A549 (cell line): Measurements from ENCODE around the gene CDC45. TPM values are rescaled to one million over a fixed set of nuclear protein-coding genes. Genes with fewer than 3 reads are reported as not detected.
A peak's percentile ranks its signal among the peaks of the same experiment; 100 is the strongest.

Source experiments
- ATAC-seq, 2 experiments: fragments of 200-7000 bp in 1 of 2; fragments of >200 bp in 1 of 2; cut with Nextera tagmentation in 1 of 2; cut with Tn5 transposase in 1 of 2; 3 replicates each; pipeline versions ENCODE4 v1.8.0 to v1.9.1; 2018 to 2020; ENCODE audit warnings: mild to moderate bottlenecking in 1 of 2, moderate library complexity in 1 of 2
- CTCF ChIA-PET: fragments of 300-600 bp; sonication (Branson Sonifier 250); formaldehyde crosslinking; extraction: SDS; loops from one replicate; lab custom pipeline; 2021; ENCODE audit warnings: antibody characterized with exemption, inconsistent platforms; lab: Yijun Ruan, JAX
- POLR2A ChIA-PET: fragments of 350-600 bp; formaldehyde crosslinking; extraction: SDS; loops from one replicate; lab custom pipeline; 2021; ENCODE audit warnings: antibody characterized with exemption, inconsistent platforms; lab: Yijun Ruan, JAX
- DNase-seq, 2 experiments: peaks; one replicate each; pipeline versions ENCODE4 v3.0.0 to v3.0.0-alpha.2; 2011 to 2016; ENCODE audit warnings: low read depth in 1 of 2, low spot score in 1 of 2
- FAIRE-seq: peaks from 2 replicates; lab custom pipeline; 2011; peaks lifted over from hg19 to GRCh38; lab: Jason Lieb, UNC
- H3K27ac ChIP-seq, 2 experiments: fragments of >200 bp; sonication (Bioruptor Twin); formaldehyde crosslinking; 3 replicates each; pipeline ENCODE4 v1.5.1; 2016 to 2017
- H3K4me1 ChIP-seq: fragments of >200 bp; sonication (Bioruptor Twin); formaldehyde crosslinking; 3 replicates; pipeline ENCODE4 v1.6.1; 2016
- H3K4me2 ChIP-seq: fragments of >200 bp; sonication (Bioruptor Twin); formaldehyde crosslinking; 3 replicates; pipeline ENCODE4 v1.6.1; 2016
- H3K4me3 ChIP-seq: fragments of >200 bp; sonication (Bioruptor Twin); formaldehyde crosslinking; 3 replicates; pipeline ENCODE4 v1.5.1; 2016
- H3K9me3 ChIP-seq: fragments of >200 bp; sonication (Bioruptor Twin); formaldehyde crosslinking; 3 replicates; pipeline ENCODE4 v1.6.1; 2016
- CBX2 ChIP-seq: fragments of 200-600 bp; sonication (generic); IDR thresholded peaks from 2 replicates; pipeline ENCODE4 v1.6.1; 2016; ENCODE audit warnings: low read depth, mild to moderate bottlenecking, borderline replicate concordance
- CBX8 ChIP-seq: fragments of 200-600 bp; sonication (generic); IDR thresholded peaks from 2 replicates; pipeline ENCODE4 v1.6.1; 2016
- CHD2 ChIP-seq: fragments of 150-350 bp; IDR thresholded peaks from 2 replicates; pipeline ENCODE4 v1.6.1; 2014; ENCODE audit warnings: low read length; ENCODE audit not compliant: partially characterized antibody
- EHF ChIP-seq: fragments of 250-450 bp; sonication (Bioruptor Pico); IDR thresholded peaks from 2 replicates; pipeline ENCODE4 v1.5.0; 2020; ENCODE audit warnings: mild to moderate bottlenecking
- EHMT2 ChIP-seq: fragments of 200-600 bp; sonication (generic); IDR thresholded peaks from 2 replicates; pipeline ENCODE4 v1.6.1; 2016; ENCODE audit warnings: antibody characterized with exemption, low read depth, mild to moderate bottlenecking, moderate library complexity
- EP300 ChIP-seq, 2 experiments: fragments of >200 bp; sonication (Bioruptor Twin); formaldehyde crosslinking; IDR thresholded peaks; 2 replicates in 1 of 2; 3 replicates in 1 of 2; pipeline ENCODE4 v1.6.1; 2016 to 2017
- ESRRA ChIP-seq: fragments of 150-350 bp; IDR thresholded peaks from 2 replicates; pipeline ENCODE4 v1.6.1; 2014; ENCODE audit warnings: mild to moderate bottlenecking, low read length, borderline replicate concordance
- FOSL2 ChIP-seq, 2 experiments: fragments of 450-650 bp in 1 of 2; fragments of >200 bp in 1 of 2; sonication (Bioruptor Twin) in 1 of 2; formaldehyde crosslinking; IDR thresholded peaks; 2 replicates each; pipeline versions ENCODE4 v1.5.0 to v1.6.1; 2016 to 2020; ENCODE audit warnings: mild to moderate bottlenecking in 1 of 2, moderate library complexity in 1 of 2
- HDAC2 ChIP-seq: fragments of 200-600 bp; sonication (generic); IDR thresholded peaks from 2 replicates; pipeline ENCODE4 v1.6.1; 2016
- HEYL ChIP-seq: fragments of 250-450 bp; sonication (Bioruptor Pico); IDR thresholded peaks from 2 replicates; pipeline ENCODE4 v1.8.0; 2021; ENCODE audit warnings: mild to moderate bottlenecking, moderate library complexity
- HOXB13 ChIP-seq: fragments of 250-450 bp; sonication (Bioruptor Pico); IDR thresholded peaks from 2 replicates; pipeline ENCODE4 v1.5.0; 2020; ENCODE audit warnings: low read depth, mild to moderate bottlenecking, moderate library complexity
- HOXB5 ChIP-seq: fragments of 250-450 bp; sonication (Bioruptor Pico); IDR thresholded peaks from 2 replicates; pipeline ENCODE4 v1.5.0; 2020; ENCODE audit warnings: mild to moderate bottlenecking, moderate library complexity
- JUN ChIP-seq, 2 experiments: fragments of >200 bp; sonication (Bioruptor Twin); formaldehyde crosslinking; IDR thresholded peaks; 2 replicates in 1 of 2; 3 replicates in 1 of 2; pipeline ENCODE4 v1.6.1; 2016 to 2017
- JUNB ChIP-seq: fragments of >200 bp; sonication (Bioruptor Twin); formaldehyde crosslinking; IDR thresholded peaks from 2 replicates; pipeline ENCODE4 v1.6.1; 2016
- KDM1A ChIP-seq: fragments of 200-600 bp; sonication (generic); IDR thresholded peaks from 2 replicates; pipeline ENCODE4 v1.6.1; 2016; ENCODE audit warnings: low read depth, mild to moderate bottlenecking
- KDM5A ChIP-seq: fragments of 200-600 bp; sonication (generic); IDR thresholded peaks from 2 replicates; pipeline ENCODE4 v1.6.1; 2016; ENCODE audit warnings: antibody characterized with exemption, mild to moderate bottlenecking
- MAFK ChIP-seq: fragments of 450-650 bp; IDR thresholded peaks from 2 replicates; pipeline ENCODE4 v1.6.1; 2014; ENCODE audit not compliant: partially characterized antibody
- MYC ChIP-seq: IDR thresholded peaks from 2 replicates; pipeline ENCODE4 v1.6.1; 2012; ENCODE audit warnings: mild to moderate bottlenecking, inconsistent platforms, low read length, improper control_type of control experiment, borderline replicate concordance
- POLR2A ChIP-seq: IDR thresholded peaks from 2 replicates; pipeline ENCODE4 v1.6.1; 2012; ENCODE audit warnings: mild to moderate bottlenecking, low read length
- RAD21 ChIP-seq, 2 experiments: fragments of >200 bp in 1 of 2; sonication (Bioruptor Twin) in 1 of 2; formaldehyde crosslinking in 1 of 2; IDR thresholded peaks in 1 of 2; conservative IDR thresholded peaks in 1 of 2; 2 replicates in 1 of 2; 3 replicates in 1 of 2; pipeline ENCODE4 v1.6.1; 2012 to 2018; ENCODE audit warnings: inconsistent platforms in 1 of 2
- RCOR1 ChIP-seq: fragments of 150-350 bp; IDR thresholded peaks from 2 replicates; pipeline ENCODE4 v1.6.1; 2014; ENCODE audit warnings: antibody characterized with exemption, low read length, low read depth
- RNF2 ChIP-seq: fragments of 200-600 bp; sonication (generic); IDR thresholded peaks from 2 replicates; pipeline ENCODE4 v1.6.1; 2016; ENCODE audit warnings: low read depth, mild to moderate bottlenecking, antibody characterized with exemption, moderate library complexity, borderline replicate concordance
- SMC3 ChIP-seq: fragments of >200 bp; sonication (Bioruptor Twin); formaldehyde crosslinking; IDR thresholded peaks from 3 replicates; pipeline ENCODE4 v1.6.1; 2018; ENCODE audit warnings: inconsistent platforms
- SREBF2 ChIP-seq: fragments of 450-650 bp; IDR thresholded peaks from 2 replicates; pipeline ENCODE4 v1.6.1; 2014; ENCODE audit warnings: mild to moderate bottlenecking, moderate library complexity
- TP53 ChIP-seq: fragments of 250-450 bp; sonication (Bioruptor Pico); IDR thresholded peaks from 2 replicates; pipeline ENCODE4 v1.5.0; 2021; ENCODE audit warnings: mild to moderate bottlenecking, moderate library complexity
- ZC3H11A ChIP-seq: fragments of 450-650 bp; IDR thresholded peaks from 2 replicates; pipeline ENCODE4 v1.6.1; 2014; ENCODE audit warnings: antibody characterized with exemption, mild to moderate bottlenecking
- WGBS: methylation state at CpG from one replicate; pipeline ENCODE4 v1.1.6; 2017; ENCODE audit errors: missing lambda C conversion rate; 5-methylcytosine and 5-hydroxymethylcytosine counted together
- polyA plus RNA-seq, 4 experiments: library from polyadenylated mRNA; depleted of rRNA in 3 of 4; stranded (reverse); fragments of >200 nt; fragmentation: RNase III in 1 of 4; extraction: RNeasy Plus Mini Kit Qiagen cat#74134 plus additional on column Dnase treatment in 1 of 4; gene quantifications; 2 replicates in 3 of 4; 3 replicates in 1 of 4; pipeline ENCODE4 v1.2.3, GENCODE V29; 2011 to 2017
- TF ChIP-seq, protein P1 (sequence below): fragments of 250-450 bp; sonication (Bioruptor Pico); IDR thresholded peaks from 2 replicates; pipeline ENCODE4 v1.5.0; 2020; ENCODE audit warnings: low read depth, mild to moderate bottlenecking, moderate library complexity
- TF ChIP-seq, protein P2 (sequence below): fragments of 250-450 bp; sonication (Bioruptor Pico); IDR thresholded peaks from 2 replicates; pipeline ENCODE4 v1.5.0; 2021; ENCODE audit warnings: mild to moderate bottlenecking, moderate library complexity, borderline replicate concordance
- TF ChIP-seq, protein P3 (sequence below): fragments of >200 bp; sonication (Bioruptor Twin); formaldehyde crosslinking; IDR thresholded peaks from 3 replicates; pipeline ENCODE4 v1.6.1; 2016
- TF ChIP-seq, protein P4 (sequence below): fragments of >200 bp; sonication (Bioruptor Twin); formaldehyde crosslinking; IDR thresholded peaks from 3 replicates; pipeline ENCODE4 v1.5.1; 2016
- TF ChIP-seq, protein P5 (sequence below): IDR thresholded peaks from 2 replicates; pipeline ENCODE4 v1.6.1; 2012; ENCODE audit warnings: low read depth, borderline replicate concordance
- TF ChIP-seq, protein P6 (sequence below): IDR thresholded peaks from 2 replicates; pipeline ENCODE4 v1.6.1; 2012
- TF ChIP-seq, protein P7 (sequence below): fragments of >200 bp; sonication (Bioruptor Twin); formaldehyde crosslinking; IDR thresholded peaks from 2 replicates; pipeline ENCODE4 v1.6.1; 2016
- TF ChIP-seq, protein P8 (sequence below): fragments of 450-650 bp; IDR thresholded peaks from 2 replicates; pipeline ENCODE4 v1.6.1; 2014; ENCODE audit warnings: antibody characterized with exemption

The CDC45 gene
- polyA plus RNA-seq, 2 of the 4 experiments (the other 2 are of a cell fraction) = 47.2 to 51.6 TPM

DNA sequence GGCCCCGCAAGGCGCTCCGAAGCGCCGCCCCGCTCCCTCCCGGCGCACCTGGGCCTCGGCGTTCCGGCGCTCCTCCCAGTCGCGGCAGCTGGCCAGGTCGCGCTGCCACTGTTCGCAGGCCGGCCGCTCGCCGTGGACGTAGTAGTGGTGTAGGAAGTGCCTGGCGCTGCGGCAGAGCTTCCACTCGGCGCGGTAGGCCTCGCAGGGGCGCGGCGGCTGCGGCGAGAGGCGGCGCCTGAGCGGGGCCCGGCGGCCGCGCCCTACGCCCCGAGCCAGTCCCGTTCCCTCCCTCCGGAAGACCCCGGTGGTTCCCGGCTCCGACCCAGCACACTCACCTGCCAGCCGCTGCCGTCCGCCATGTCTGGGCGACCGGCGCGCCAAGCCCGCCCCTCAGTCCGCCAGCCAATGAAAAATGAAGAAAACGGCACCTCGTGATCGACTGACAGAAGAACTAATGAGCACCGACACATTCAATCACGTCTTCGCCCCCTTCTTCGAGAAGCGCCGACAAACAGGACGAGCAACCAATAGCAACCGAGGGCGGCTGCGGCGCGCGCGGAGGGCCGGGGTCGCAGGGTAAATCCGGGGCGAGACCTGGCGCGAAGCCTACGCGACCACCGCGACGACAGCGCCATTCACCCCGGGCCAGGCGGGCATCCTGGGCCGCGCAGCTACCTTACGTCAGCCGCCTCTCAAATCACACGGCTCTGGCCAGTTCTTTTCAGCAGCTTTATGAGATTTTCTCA, 32.2 kb upstream of the CDC45 start, which contains the start of gene C22orf39:
Gene C22orf39, minus strand, starts transcription at position 382 of the 746 bp plus-strand sequence. Its CDS starts 23 bp downstream, at position 359.
- H3K9me3 ChIP-seq = no peaks in the 10 kb centered on the region
- ChIA-PET CTCF (interaction anchor here (1.1 kb wide), 1 partner anchor 16 kb away, joined by 3 read pairs; no protein-coding TSS in a partner anchor), POLR2A (interaction anchor here (0.5 to 1.2 kb wide), 4 partner anchors 8 to 135 kb away, joined by 3 to 4 read pairs (median 3); partner anchors contain the start of gene HIRA)
- ATAC-seq = peak; percentile 93 to 95
- peaks cover 13% of the 10 kb centered on the region; the same call in 2 of the 3 replicates for H3K4me1 ChIP-seq
- WGBS = 0% methylated on average over 18 of the region's 92 CpGs
- H3K27ac ChIP-seq = peak within 1 kb of the TSS; percentile 88 to 97
- H3K4me2 ChIP-seq = peak within 1 kb of the TSS; percentile 96
- peak within 1 kb of the TSS; percentile 66 for H3K4me3 ChIP-seq
- no peak for FAIRE-seq
- DNase-seq = peak; percentile 87 to 89
- TF ChIP-seq KDM1A (no peak), HEYL (CRISPR knock-in tag) (no peak), POLR2A (peak; percentile 66), HOXB5 (CRISPR knock-in tag) (no peak), HDAC2 (no peak), JUN (IDR thresholded peaks at IDR 0.05) (peak in 1 of 2 experiments; percentile 80; a peak in 2 of 5 replicates), CHD2 (no peak), MAFK (no peak), CBX8 (no peak), EHF (CRISPR knock-in tag) (no peak), JUNB (no peak), EP300 (IDR thresholded peaks at IDR 0.05) (no peak), SREBF2 (no peak), ESRRA (no peak), EHMT2 (no peak), RNF2 (no peak), RCOR1 (no peak), KDM5A (peak; percentile 39; the same call in 1 of the 2 replicates), ZC3H11A (no peak), CBX2 (no peak), SMC3 (no peak), RAD21 (conservative IDR thresholded peaks at IDR 0.05 in 1 of 2, IDR thresholded peaks at IDR 0.05 in 1 of 2) (no peak), FOSL2 (IDR thresholded peaks at IDR 0.05) (no peak), FOSL2 (CRISPR knock-in tag; IDR thresholded peaks at IDR 0.05) (no peak), TP53 (CRISPR knock-in tag) (no peak), MYC (no peak), HOXB13 (CRISPR knock-in tag) (no peak)
- TF ChIP-seq, protein P1, sequence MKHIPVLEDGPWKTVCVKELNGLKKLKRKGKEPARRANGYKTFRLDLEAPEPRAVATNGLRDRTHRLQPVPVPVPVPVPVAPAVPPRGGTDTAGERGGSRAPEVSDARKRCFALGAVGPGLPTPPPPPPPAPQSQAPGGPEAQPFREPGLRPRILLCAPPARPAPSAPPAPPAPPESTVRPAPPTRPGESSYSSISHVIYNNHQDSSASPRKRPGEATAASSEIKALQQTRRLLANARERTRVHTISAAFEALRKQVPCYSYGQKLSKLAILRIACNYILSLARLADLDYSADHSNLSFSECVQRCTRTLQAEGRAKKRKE (CRISPR knock-in tag) = no peak
- TF ChIP-seq, protein P2, sequence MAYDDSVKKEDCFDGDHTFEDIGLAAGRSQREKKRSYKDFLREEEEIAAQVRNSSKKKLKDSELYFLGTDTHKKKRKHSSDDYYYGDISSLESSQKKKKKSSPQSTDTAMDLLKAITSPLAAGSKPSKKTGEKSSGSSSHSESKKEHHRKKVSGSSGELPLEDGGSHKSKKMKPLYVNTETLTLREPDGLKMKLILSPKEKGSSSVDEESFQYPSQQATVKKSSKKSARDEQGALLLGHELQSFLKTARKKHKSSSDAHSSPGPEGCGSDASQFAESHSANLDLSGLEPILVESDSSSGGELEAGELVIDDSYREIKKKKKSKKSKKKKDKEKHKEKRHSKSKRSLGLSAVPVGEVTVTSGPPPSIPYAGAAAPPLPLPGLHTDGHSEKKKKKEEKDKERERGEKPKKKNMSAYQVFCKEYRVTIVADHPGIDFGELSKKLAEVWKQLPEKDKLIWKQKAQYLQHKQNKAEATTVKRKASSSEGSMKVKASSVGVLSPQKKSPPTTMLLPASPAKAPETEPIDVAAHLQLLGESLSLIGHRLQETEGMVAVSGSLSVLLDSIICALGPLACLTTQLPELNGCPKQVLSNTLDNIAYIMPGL = no peak
- TF ChIP-seq, protein P3, sequence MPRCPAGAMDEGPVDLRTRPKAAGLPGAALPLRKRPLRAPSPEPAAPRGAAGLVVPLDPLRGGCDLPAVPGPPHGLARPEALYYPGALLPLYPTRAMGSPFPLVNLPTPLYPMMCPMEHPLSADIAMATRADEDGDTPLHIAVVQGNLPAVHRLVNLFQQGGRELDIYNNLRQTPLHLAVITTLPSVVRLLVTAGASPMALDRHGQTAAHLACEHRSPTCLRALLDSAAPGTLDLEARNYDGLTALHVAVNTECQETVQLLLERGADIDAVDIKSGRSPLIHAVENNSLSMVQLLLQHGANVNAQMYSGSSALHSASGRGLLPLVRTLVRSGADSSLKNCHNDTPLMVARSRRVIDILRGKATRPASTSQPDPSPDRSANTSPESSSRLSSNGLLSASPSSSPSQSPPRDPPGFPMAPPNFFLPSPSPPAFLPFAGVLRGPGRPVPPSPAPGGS = no peak
- TF ChIP-seq, protein P4, sequence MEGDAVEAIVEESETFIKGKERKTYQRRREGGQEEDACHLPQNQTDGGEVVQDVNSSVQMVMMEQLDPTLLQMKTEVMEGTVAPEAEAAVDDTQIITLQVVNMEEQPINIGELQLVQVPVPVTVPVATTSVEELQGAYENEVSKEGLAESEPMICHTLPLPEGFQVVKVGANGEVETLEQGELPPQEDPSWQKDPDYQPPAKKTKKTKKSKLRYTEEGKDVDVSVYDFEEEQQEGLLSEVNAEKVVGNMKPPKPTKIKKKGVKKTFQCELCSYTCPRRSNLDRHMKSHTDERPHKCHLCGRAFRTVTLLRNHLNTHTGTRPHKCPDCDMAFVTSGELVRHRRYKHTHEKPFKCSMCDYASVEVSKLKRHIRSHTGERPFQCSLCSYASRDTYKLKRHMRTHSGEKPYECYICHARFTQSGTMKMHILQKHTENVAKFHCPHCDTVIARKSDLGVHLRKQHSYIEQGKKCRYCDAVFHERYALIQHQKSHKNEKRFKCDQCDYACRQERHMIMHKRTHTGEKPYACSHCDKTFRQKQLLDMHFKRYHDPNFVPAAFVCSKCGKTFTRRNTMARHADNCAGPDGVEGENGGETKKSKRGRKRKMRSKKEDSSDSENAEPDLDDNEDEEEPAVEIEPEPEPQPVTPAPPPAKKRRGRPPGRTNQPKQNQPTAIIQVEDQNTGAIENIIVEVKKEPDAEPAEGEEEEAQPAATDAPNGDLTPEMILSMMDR = no peak
- TF ChIP-seq, protein P5, sequence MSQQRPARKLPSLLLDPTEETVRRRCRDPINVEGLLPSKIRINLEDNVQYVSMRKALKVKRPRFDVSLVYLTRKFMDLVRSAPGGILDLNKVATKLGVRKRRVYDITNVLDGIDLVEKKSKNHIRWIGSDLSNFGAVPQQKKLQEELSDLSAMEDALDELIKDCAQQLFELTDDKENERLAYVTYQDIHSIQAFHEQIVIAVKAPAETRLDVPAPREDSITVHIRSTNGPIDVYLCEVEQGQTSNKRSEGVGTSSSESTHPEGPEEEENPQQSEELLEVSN = peak; percentile 61; the same call in 1 of the 2 replicates
- TF ChIP-seq, protein P6, sequence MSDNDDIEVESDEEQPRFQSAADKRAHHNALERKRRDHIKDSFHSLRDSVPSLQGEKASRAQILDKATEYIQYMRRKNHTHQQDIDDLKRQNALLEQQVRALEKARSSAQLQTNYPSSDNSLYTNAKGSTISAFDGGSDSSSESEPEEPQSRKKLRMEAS = peak; percentile 40
- TF ChIP-seq, protein P7, sequence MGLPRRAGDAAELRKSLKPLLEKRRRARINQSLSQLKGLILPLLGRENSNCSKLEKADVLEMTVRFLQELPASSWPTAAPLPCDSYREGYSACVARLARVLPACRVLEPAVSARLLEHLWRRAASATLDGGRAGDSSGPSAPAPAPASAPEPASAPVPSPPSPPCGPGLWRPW = no peak
- TF ChIP-seq, protein P8, sequence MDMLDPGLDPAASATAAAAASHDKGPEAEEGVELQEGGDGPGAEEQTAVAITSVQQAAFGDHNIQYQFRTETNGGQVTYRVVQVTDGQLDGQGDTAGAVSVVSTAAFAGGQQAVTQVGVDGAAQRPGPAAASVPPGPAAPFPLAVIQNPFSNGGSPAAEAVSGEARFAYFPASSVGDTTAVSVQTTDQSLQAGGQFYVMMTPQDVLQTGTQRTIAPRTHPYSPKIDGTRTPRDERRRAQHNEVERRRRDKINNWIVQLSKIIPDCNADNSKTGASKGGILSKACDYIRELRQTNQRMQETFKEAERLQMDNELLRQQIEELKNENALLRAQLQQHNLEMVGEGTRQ = peak; percentile 52
